ENCODE results near the gene PPP1R15A. TPM values are rescaled to one million over a fixed set of nuclear protein-coding genes. Genes with fewer than 3 reads are reported as not detected.

Gene PPP1R15A
- total and polyA plus RNA-seq, 2 experiments from 2014 or later: 14.0 to 15.8 TPM

GRCh38 chr19:48833049-48833448, 39.2 kb upstream of the PPP1R15A start:
- Histone ChIP-seq H3K27ac (ENCODE audit: low read depth) (no peak overlapping the region), H4K20me1 (replicated peaks; ENCODE audit: insufficient read depth) (no peaks in the 10 kb centered on the region), H3K27me3 (ENCODE audit: insufficient read depth) (no peaks in the 10 kb centered on the region), H3K4me2 (no peak overlapping the region), H3K79me2 (replicated peaks; ENCODE audit: insufficient read depth) (no peaks in the 10 kb centered on the region), H3K4me1 (ENCODE audit: insufficient read depth) (peaks cover 3% of the 10 kb centered on the region; the same call in 1 of the 2 replicates), H3F3A (replicated peaks; ENCODE audit: low read depth) (peaks cover 8% of the 10 kb centered on the region), H3K36me3 (ENCODE audit: insufficient read depth) (no peaks in the 10 kb centered on the region), H2AFZ (no peak overlapping the region), H3K9me2 (ENCODE audit: insufficient read depth) (no peaks in the 10 kb centered on the region), H3K4me3 (no peak overlapping the region)
- DNase-seq (ENCODE audit: low spot score) (no peak), ATAC-seq (no peak)
- peaks cover 22% of the 10 kb centered on the region for H3K27me3 Mint-ChIP-seq (ENCODE audit: insufficient read depth, low read depth, poor library complexity)
- H3K27ac Mint-ChIP-seq: 0 out of 2 replicates have a peak overlapping the region, but pooled peaks have one; percentile 28
- H3K4me1 Mint-ChIP-seq: peaks cover 18% of the 10 kb centered on the region
- H3K36me3 Mint-ChIP-seq (ENCODE audit: low read depth): peaks cover 22% of the 10 kb centered on the region
- TF ChIP-seq ETS1 (IDR thresholded peaks at IDR 0.05): no peak
- TF ChIP-seq JUNB (IDR thresholded peaks at IDR 0.05; ENCODE audit: unreplicated experiment): no peak
- no peak for TF ChIP-seq NANOG (IDR thresholded peaks at IDR 0.05; ENCODE audit: borderline replicate concordance)
- no peak for TF ChIP-seq ZNF114 (CRISPR knock-in tag; IDR thresholded peaks at IDR 0.05)
- TF ChIP-seq EZH2 (IDR thresholded peaks at IDR 0.05; ENCODE audit: low read depth, unreplicated experiment): no peak
- TF ChIP-seq STAT1 (IDR thresholded peaks at IDR 0.05; ENCODE audit: unreplicated experiment): no peak
- no peak for TF ChIP-seq POLR2AphosphoS5 (IDR thresholded peaks at IDR 0.05; ENCODE audit: low read depth)
- TF ChIP-seq REST (IDR thresholded peaks at IDR 0.05; ENCODE audit: unreplicated experiment): no peak
- TF ChIP-seq CREB1 (CRISPR knock-in tag; IDR thresholded peaks at IDR 0.05; ENCODE audit: low read depth): no peak
- no peak for TF ChIP-seq EZH2phosphoT487 (IDR thresholded peaks at IDR 0.05; ENCODE audit: unreplicated experiment)
- TF ChIP-seq, protein P1, sequence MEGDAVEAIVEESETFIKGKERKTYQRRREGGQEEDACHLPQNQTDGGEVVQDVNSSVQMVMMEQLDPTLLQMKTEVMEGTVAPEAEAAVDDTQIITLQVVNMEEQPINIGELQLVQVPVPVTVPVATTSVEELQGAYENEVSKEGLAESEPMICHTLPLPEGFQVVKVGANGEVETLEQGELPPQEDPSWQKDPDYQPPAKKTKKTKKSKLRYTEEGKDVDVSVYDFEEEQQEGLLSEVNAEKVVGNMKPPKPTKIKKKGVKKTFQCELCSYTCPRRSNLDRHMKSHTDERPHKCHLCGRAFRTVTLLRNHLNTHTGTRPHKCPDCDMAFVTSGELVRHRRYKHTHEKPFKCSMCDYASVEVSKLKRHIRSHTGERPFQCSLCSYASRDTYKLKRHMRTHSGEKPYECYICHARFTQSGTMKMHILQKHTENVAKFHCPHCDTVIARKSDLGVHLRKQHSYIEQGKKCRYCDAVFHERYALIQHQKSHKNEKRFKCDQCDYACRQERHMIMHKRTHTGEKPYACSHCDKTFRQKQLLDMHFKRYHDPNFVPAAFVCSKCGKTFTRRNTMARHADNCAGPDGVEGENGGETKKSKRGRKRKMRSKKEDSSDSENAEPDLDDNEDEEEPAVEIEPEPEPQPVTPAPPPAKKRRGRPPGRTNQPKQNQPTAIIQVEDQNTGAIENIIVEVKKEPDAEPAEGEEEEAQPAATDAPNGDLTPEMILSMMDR (conservative IDR thresholded peaks at IDR 0.05; ENCODE audit: low read depth in 2 of 2): no peak
- TF ChIP-seq ZNF462 (CRISPR knock-in tag; IDR thresholded peaks at IDR 0.05): no peak
- no peak for TF ChIP-seq ZNF331 (CRISPR knock-in tag; IDR thresholded peaks at IDR 0.05; ENCODE audit: low read depth)
- H3K4me3 Mint-ChIP-seq: no peak overlapping the region; the same call in 2 of the 3 replicates
- no peaks in the 10 kb centered on the region; the same call in 1 of the 3 replicates for H3K9me3 Mint-ChIP-seq
